ENCODE data around the gene FGF14. TPM values are rescaled to one million over a fixed set of nuclear protein-coding genes. Genes with fewer than 3 reads are reported as not detected.

FGF14 gene
- total RNA-seq, 2 donors from 2014 or later: under 0.01 to 0.28 TPM

- Histone ChIP-seq H3K36me3 (no peaks in the 10 kb centered on the region), H3K4me3 (no peak overlapping the region), H3K4me1 (replicated peaks) (no peaks in the 10 kb centered on the region), H3K9me3 (no peaks in the 10 kb centered on the region), H3K27me3 (replicated peaks; ENCODE audit: insufficient read depth) (no peaks in the 10 kb centered on the region), H3K27ac (no peak overlapping the region)
- intact Hi-C loops (cut with DNase I): no loop called here
- no peak for TF ChIP-seq POLR2A (IDR thresholded peaks at IDR 0.05)
- no peak for TF ChIP-seq CTCF (IDR thresholded peaks at IDR 0.05)
- TF ChIP-seq POLR2AphosphoS5 (IDR thresholded peaks at IDR 0.05): no peak
- DNase-seq (ENCODE audit: low spot score): no peak
Observed at GRCh38 chr13:101780211-101780610, 621.6 kb downstream of the FGF14 start.

GRCh38 chr13:101779147-101779546 is 622.7 kb downstream of the FGF14 start:
- intact Hi-C loops (cut with DNase I): no loop called here
- Histone ChIP-seq H3K36me3 (no peaks in the 10 kb centered on the region), H3K4me1 (replicated peaks) (no peaks in the 10 kb centered on the region), H3K27me3 (replicated peaks; ENCODE audit: insufficient read depth) (no peaks in the 10 kb centered on the region), H3K9me3 (no peaks in the 10 kb centered on the region), H3K4me3 (no peak overlapping the region), H3K27ac (no peak overlapping the region)
- no peak for DNase-seq (ENCODE audit: low spot score)
- TF ChIP-seq CTCF (IDR thresholded peaks at IDR 0.05): no peak
- no peak for TF ChIP-seq POLR2A (IDR thresholded peaks at IDR 0.05)
- TF ChIP-seq POLR2AphosphoS5 (IDR thresholded peaks at IDR 0.05): no peak
- WGBS: 80% methylated on average over 4 of the region's 4 CpGs

- H3K4me1 ChIP-seq (replicated peaks): no peaks in the 10 kb centered on the region
- no peaks in the 10 kb centered on the region for H3K27me3 ChIP-seq (replicated peaks; ENCODE audit: insufficient read depth)
- no peak for DNase-seq (ENCODE audit: low spot score)
- intact Hi-C loops (cut with DNase I): no loop called here
- 82% methylated on average over 1 of the region's 1 CpG for WGBS
- no peak overlapping the region for H3K4me3 ChIP-seq
- H3K36me3 ChIP-seq: no peaks in the 10 kb centered on the region
- H3K9me3 ChIP-seq: no peaks in the 10 kb centered on the region
- no peak overlapping the region for H3K27ac ChIP-seq
- TF ChIP-seq POLR2AphosphoS5 (IDR thresholded peaks at IDR 0.05) (no peak), POLR2A (IDR thresholded peaks at IDR 0.05) (no peak), CTCF (IDR thresholded peaks at IDR 0.05) (no peak)
Observed at GRCh38 chr13:101775267-101775666, 626.6 kb downstream of the FGF14 start.

GRCh38 chr13:101774393-101774792 is 627.5 kb downstream of the FGF14 start:
- Histone ChIP-seq H3K9me3 (no peaks in the 10 kb centered on the region), H3K27me3 (replicated peaks; ENCODE audit: insufficient read depth) (no peaks in the 10 kb centered on the region), H3K36me3 (no peaks in the 10 kb centered on the region), H3K27ac (no peak overlapping the region), H3K4me3 (no peak overlapping the region), H3K4me1 (replicated peaks) (no peaks in the 10 kb centered on the region)
- DNase-seq (ENCODE audit: low spot score): no peak
- WGBS: 88% methylated on average over 4 of the region's 4 CpGs
- TF ChIP-seq POLR2A (IDR thresholded peaks at IDR 0.05) (no peak), POLR2AphosphoS5 (IDR thresholded peaks at IDR 0.05) (no peak), CTCF (IDR thresholded peaks at IDR 0.05) (no peak)
- intact Hi-C loops (cut with DNase I): no loop called here

- no peaks in the 10 kb centered on the region for H3K4me1 ChIP-seq (replicated peaks)
- no peaks in the 10 kb centered on the region for H3K36me3 ChIP-seq
- H3K4me3 ChIP-seq: no peak overlapping the region
- no peaks in the 10 kb centered on the region for H3K9me3 ChIP-seq
- H3K27ac ChIP-seq: no peak overlapping the region
- no peak for TF ChIP-seq POLR2A (IDR thresholded peaks at IDR 0.05)
- no peak for TF ChIP-seq CTCF (IDR thresholded peaks at IDR 0.05)
- TF ChIP-seq POLR2AphosphoS5 (IDR thresholded peaks at IDR 0.05): no peak
- no peak for DNase-seq (ENCODE audit: low spot score)
- intact Hi-C loops (cut with DNase I): no loop called here
- H3K27me3 ChIP-seq (replicated peaks; ENCODE audit: insufficient read depth): no peaks in the 10 kb centered on the region
- 86% methylated on average over 2 of the region's 2 CpGs for WGBS
Observed at GRCh38 chr13:101773062-101773461, 628.8 kb downstream of the FGF14 start.
